GM18858 (cell line): ENCODE measurements around the gene CCDC192.
A peak's percentile ranks its signal among the peaks of the same experiment; 100 is the strongest.

Source experiments
- ATAC-seq: cut with Tn5 transposase; IDR thresholded peaks from one replicate; pipeline ENCODE4 v1.9.1; 2021; ENCODE audit not compliant: unreplicated experiment

Gene CCDC192

GRCh38 chr5:127872494-127872893 lies 169.3 kb downstream of the CCDC192 start:
- ATAC-seq: no peak

GRCh38 chr5:127875235-127876021 lies 172.2 kb downstream of the CCDC192 start:
- ATAC-seq: peak; percentile 80

- no peak for ATAC-seq
These were observed 173.2 kb downstream of the CCDC192 start for GRCh38 chr5:127876384-127876783.

- ATAC-seq: no peak
These were observed 175.1 kb downstream of the CCDC192 start for GRCh38 chr5:127878174-127878750.

GRCh38 chr5:127884416-127884815 lies 181.2 kb downstream of the CCDC192 start:
- ATAC-seq: no peak

- ATAC-seq: no peak
These were observed 182.0 kb downstream of the CCDC192 start for GRCh38 chr5:127885176-127885575.

GRCh38 chr5:127886081-127886480 lies 182.9 kb downstream of the CCDC192 start:
- ATAC-seq: no peak

- ATAC-seq: no peak
These were observed 184.1 kb downstream of the CCDC192 start for GRCh38 chr5:127887282-127887681.

GRCh38 chr5:127891942-127892341 lies 188.8 kb downstream of the CCDC192 start:
- ATAC-seq: no peak

- no peak for ATAC-seq
These were observed 189.4 kb downstream of the CCDC192 start for GRCh38 chr5:127892467-127893207.

- ATAC-seq: no peak
These were observed 190.0 kb downstream of the CCDC192 start for GRCh38 chr5:127893232-127893631.

- ATAC-seq: no peak
These were observed 191.3 kb downstream of the CCDC192 start for GRCh38 chr5:127894461-127894860.

GRCh38 chr5:127898551-127899213 lies 195.5 kb downstream of the CCDC192 start:
- ATAC-seq: no peak

- ATAC-seq: no peak
These were observed 196.0 kb downstream of the CCDC192 start for GRCh38 chr5:127899214-127899610.

- ATAC-seq: no peak
These were observed 203.5 kb downstream of the CCDC192 start for GRCh38 chr5:127906562-127907204.

GRCh38 chr5:127907907-127908306 lies 204.7 kb downstream of the CCDC192 start:
- ATAC-seq: no peak

GRCh38 chr5:127909066-127909465 lies 205.9 kb downstream of the CCDC192 start:
- peak; percentile 84 for ATAC-seq

GRCh38 chr5:127909821-127910220 lies 206.6 kb downstream of the CCDC192 start:
- no peak for ATAC-seq

GRCh38 chr5:127910307-127910956 lies 207.2 kb downstream of the CCDC192 start:
- ATAC-seq: no peak

GRCh38 chr5:127911619-127912018 lies 208.4 kb downstream of the CCDC192 start:
- no peak for ATAC-seq
